GM19455 (cell line): ENCODE measurements around the gene TRABD2B.

Experiments
- ATAC-seq: cut with Tn5 transposase; IDR thresholded peaks from one replicate; pipeline ENCODE4 v1.9.1; 2021; ENCODE audit not compliant: unreplicated experiment

Gene TRABD2B

DNA sequence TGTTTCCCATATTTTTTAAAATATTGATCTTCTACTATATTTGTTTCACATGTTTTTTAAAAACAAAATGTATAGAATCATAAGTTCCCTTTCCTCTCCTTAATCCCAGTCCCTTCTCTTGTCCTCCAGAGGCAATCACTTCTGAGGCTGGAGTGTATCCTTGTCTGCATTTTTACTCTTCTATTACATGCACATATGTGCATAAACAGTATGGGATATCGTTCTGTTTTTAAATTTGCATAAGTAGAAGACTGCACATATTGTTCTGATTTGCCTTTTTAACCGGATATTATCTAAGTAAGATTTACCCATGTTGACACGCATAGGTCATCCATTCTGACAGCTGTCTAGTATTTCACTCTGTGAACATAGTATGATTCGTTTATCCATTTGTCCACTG lies 142.0 kb downstream of the TRABD2B start:
- no peak for ATAC-seq

GRCh38 chr1:47854552-47855144 lies 142.5 kb downstream of the TRABD2B start:
- no peak for ATAC-seq

DNA sequence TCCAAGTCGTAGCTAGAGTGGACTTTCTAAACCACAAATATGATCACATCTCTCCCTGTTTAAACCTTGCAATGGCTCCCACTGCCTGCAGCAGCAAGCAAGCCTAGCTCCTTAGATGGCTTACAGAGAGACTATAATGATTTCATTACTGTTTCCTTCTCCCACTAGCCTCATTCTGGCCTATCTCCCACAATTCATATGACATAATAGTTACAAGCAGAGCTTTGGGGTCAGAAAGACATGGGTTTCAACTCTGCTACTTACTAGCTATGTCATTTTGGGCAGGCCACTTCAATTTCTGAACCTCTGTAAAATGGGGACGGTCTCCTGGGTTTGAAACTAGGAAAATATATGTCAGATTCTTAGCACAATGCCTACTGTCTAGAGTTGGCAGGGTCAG lies 143.3 kb downstream of the TRABD2B start:
- ATAC-seq = no peak

- ATAC-seq = no peak
Observed at GRCh38 chr1:47853059-47853458, 144.1 kb downstream of the TRABD2B start.

DNA sequence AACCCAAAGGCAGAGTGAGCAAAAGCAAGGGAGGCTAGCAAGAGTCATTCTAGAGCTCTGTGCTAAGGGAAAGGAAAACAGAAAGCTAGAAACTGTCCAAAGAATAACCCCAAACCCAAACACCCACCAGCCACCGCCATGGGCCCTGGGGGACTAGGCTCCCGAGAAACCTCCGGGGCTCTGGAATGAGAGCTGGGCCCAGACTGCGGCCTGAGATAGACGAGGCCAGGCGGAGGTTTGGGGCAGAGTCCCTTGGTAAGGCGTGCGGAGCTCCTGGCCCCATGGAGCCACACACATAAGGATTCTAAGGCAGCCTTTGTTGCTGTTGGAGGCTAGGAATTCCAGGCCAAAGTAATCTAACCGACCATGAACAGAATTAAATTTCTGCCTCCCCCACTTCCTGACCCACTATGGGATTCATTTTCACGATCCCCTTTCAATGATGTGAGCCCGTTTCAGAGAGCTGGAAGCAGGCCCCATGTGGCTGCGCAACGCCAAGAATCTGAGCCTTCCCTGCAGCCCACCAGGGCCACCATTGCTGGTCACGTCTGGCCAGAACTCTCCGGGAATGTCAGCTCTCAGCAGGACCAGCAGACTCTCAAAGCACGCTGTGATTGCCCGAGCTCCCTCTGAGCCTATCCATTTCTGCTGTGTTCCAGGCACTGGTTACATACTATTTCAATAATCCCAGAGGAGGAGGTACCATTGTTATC lies 145.0 kb downstream of the TRABD2B start:
- no peak for ATAC-seq

- ATAC-seq = no peak
Observed at GRCh38 chr1:47850451-47850850, 146.7 kb downstream of the TRABD2B start.

DNA sequence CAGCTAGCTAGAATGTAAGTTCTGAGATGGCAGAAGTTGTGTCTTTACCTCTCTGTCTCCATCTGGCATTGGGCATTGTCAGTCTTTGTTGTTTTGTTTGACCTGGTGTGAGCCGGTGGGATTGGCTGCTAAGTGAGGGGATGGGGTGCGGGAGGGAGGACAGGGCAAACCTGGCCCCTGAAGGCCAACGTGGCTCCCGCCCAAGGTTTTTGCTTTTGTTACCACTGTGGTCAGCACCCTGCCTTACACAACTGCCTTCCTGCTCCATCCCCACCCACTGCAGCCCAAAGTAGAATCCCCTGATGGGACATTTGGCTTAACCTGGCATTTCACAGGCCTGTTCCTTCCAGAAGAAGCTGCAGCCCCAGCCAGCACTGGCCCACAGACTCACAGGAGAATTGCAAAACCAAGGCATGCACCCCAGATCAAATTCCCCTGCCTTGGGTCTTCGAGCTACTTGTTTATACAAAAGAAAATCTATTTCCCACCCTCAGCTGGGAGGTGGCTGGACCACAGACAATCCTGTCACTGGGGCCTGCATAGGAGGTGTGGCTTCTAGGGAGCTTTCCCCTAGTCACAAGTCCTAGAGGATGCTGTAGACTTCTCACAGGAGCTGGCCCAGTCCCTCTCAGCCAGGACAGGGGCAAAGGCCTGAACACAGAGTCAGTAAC lies 147.5 kb downstream of the TRABD2B start:
- ATAC-seq = no peak

GRCh38 chr1:47849005-47849521 lies 148.1 kb downstream of the TRABD2B start:
- no peak for ATAC-seq

DNA sequence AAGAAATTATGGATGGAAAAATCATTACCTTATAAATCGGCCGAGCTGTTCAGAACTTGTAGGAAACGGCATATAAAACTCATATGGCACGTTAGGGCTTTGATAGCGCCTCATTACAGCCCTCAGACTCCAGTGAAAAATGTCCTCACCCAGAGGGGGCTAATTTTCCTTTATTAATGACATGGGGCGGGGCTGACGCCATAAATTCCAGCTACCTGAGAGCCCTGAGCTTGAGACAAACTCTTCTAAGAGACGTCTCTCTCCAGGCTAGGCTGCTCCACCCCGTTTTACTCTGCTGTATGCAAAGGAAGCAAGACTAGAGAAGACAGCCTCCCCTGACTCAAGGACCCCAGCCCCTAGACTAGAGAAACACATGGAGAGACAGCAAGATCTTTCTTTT lies 149.4 kb downstream of the TRABD2B start:
- ATAC-seq = no peak

DNA sequence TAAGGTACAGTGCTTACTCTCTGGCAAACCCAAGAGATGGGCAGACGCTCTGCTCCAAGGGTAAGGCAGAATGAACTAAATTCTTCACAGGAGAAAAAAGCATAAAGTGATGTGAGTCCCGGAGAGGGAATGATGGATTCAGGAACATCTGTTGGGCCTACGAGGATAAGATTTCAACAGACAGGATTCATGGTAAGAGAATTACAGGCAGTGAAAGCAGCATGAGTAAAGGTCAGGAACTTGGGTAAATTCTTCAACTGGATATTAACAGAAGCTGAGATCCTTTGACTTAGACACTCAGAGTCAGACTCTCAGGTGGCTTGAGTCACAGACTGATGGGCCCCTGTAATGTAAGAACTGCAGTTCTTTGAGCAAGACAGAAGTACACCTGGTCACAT lies 152.6 kb downstream of the TRABD2B start:
- ATAC-seq = no peak

GRCh38 chr1:47843781-47844557 lies 153.2 kb downstream of the TRABD2B start:
- no peak for ATAC-seq

DNA sequence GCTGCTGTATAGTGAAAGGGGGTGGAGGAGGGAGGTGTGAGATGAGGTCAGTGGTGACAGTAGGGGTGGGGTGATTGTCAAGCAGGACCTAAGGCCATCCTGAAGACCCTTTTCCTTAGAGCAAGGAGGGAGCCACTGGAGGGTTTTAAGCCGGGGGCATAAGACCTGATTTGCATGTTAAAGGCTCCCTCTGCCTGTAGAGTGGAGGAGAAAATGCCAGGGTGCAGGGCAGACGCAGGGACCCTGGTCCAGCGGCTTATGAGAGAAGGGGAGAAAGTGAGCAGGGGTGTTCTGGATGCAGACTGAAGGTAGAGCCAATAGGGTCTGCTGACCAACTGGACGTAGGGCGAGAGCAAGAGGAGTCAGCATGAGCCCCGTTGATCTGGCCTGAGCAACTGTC lies 154.1 kb downstream of the TRABD2B start:
- no peak for ATAC-seq

GRCh38 chr1:47842228-47842919 lies 154.8 kb downstream of the TRABD2B start:
- ATAC-seq = no peak

DNA sequence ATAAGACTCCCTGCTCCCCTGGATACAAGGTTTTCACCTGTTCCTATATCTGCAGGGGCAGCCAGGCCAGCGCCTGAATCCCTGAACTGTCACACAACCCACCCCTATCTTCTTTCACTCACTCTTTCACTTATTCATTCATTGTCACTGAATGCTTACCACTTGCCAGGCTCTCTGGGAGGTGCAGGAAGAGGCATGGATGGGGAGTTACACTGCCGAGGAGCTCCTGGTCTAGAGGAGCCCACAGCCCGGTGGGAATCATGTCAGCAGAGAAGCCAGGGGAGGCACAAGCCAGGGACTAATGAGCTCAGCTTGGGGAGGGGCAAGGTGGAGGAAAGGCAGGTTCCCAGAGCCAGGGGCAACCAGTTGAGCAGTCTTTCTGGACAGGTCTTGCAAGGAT lies 155.8 kb downstream of the TRABD2B start:
- ATAC-seq = no peak

DNA sequence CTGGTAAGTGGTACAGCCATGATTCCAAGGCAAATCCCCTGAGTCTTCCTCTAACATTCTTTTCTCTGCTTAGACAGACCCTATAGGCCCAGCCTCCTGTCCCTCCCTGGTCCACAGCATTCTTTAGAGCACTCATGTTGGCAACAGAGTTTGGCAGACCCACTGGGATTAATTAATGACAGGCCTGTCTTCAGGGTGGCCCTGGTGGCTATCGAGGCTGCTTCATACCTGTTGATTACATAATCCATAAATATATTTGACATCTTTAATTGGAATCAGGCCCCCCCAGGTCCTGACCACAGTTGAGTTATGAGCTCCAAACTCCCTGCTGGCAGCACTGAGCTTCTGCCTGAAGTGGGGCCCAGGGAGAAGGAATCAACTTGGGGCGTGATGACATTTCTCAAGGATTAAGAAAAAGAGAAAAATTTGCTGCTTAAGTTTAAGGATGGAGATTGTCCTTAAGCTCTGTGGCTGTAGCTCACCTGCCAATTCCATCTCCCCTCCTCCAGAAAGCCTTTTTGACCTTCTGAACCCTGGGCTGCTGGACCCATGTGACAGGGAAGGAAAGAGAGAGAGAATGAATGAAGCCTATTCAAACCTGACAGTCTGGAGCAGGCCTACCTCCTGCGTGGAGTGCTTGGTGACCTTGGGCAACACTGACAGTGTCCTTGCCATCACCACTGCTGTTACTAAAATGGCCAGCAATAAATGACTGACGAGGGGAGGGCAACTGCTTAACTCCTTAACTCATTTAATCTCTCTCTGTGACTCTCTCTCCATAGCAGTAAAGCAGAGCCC lies 156.6 kb downstream of the TRABD2B start:
- no peak for ATAC-seq

- no peak for ATAC-seq
Observed at GRCh38 chr1:47839433-47839760, 157.8 kb downstream of the TRABD2B start.

- ATAC-seq = no peak
Observed at GRCh38 chr1:47838562-47839432, 158.4 kb downstream of the TRABD2B start.

- no peak for ATAC-seq
Observed at GRCh38 chr1:47837866-47838561, 159.2 kb downstream of the TRABD2B start.
